ENCODE results near the gene AGAP1.

DNA sequence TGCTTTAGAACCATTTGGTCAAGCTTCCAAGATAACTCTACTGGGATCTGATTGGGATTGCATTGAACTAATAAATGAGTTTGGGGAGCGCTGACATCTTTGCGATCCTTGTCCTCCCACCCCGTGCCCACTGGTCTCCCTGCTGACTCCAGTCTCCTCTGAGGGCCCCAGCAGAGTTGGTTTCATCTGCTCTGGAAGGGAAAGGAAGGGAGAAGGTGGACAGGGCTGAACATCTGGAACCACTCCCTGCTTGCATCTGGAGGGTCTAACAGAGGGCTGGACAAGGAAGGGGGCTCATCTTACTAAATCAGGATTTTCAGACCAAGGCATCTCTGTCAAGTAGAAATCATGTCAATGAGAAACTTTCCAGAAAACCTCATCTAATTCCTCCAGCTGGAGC lies 661.6 kb downstream of the AGAP1 start:
- TF ChIP-seq, protein P1, sequence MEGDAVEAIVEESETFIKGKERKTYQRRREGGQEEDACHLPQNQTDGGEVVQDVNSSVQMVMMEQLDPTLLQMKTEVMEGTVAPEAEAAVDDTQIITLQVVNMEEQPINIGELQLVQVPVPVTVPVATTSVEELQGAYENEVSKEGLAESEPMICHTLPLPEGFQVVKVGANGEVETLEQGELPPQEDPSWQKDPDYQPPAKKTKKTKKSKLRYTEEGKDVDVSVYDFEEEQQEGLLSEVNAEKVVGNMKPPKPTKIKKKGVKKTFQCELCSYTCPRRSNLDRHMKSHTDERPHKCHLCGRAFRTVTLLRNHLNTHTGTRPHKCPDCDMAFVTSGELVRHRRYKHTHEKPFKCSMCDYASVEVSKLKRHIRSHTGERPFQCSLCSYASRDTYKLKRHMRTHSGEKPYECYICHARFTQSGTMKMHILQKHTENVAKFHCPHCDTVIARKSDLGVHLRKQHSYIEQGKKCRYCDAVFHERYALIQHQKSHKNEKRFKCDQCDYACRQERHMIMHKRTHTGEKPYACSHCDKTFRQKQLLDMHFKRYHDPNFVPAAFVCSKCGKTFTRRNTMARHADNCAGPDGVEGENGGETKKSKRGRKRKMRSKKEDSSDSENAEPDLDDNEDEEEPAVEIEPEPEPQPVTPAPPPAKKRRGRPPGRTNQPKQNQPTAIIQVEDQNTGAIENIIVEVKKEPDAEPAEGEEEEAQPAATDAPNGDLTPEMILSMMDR (IDR thresholded peaks at IDR 0.05), result no peak
- TF ChIP-seq EP300 (IDR thresholded peaks at IDR 0.05), result no peak
- TF ChIP-seq POLR2A (IDR thresholded peaks at IDR 0.05), result no peak
